Endothelial cell of umbilical vein (primary cell): ENCODE results near the gene FAM168A.

Experiments used
- EZH2 ChIP-seq: IDR thresholded peaks from 2 replicates; pipeline ENCODE4 v1.6.1; 2012; ENCODE audit warnings: borderline replicate concordance, low read depth, mild to moderate bottlenecking, moderate library complexity, low read length, inconsistent platforms; ENCODE audit not compliant: severe bottlenecking
- MAX ChIP-seq: IDR thresholded peaks from 2 replicates; pipeline ENCODE4 v1.6.1; 2011; ENCODE audit not compliant: insufficient read depth, insufficient read length
- MYC ChIP-seq: IDR thresholded peaks from one replicate; pipeline ENCODE4 v1.6.1; 2011; ENCODE audit warnings: mild to moderate bottlenecking, low read depth, low read length
- POLR2A ChIP-seq: IDR thresholded peaks from 2 replicates; pipeline ENCODE4 v1.6.1; 2012; ENCODE audit warnings: low read depth, mild to moderate bottlenecking, control low read depth, low read length
- TF ChIP-seq, protein P1 (sequence below), 2 donors: IDR thresholded peaks; 1 replicate in 1 of 2; 2 replicates in 1 of 2; pipeline ENCODE4 v1.5.1; 2011; ENCODE audit warnings: low read length in 2 of 2, mild to moderate bottlenecking in 2 of 2, moderate library complexity in 2 of 2, control low read depth in 1 of 2, inconsistent platforms in 1 of 2, low read depth in 1 of 2; ENCODE audit not compliant: insufficient read depth in 1 of 2; ENCODE audit errors: extremely low read depth in 1 of 2

GRCh38 chr11:73597336-73597955 lies 466 bp downstream of the FAM168A start:
- TF ChIP-seq MAX: no peak
- TF ChIP-seq, protein P1, sequence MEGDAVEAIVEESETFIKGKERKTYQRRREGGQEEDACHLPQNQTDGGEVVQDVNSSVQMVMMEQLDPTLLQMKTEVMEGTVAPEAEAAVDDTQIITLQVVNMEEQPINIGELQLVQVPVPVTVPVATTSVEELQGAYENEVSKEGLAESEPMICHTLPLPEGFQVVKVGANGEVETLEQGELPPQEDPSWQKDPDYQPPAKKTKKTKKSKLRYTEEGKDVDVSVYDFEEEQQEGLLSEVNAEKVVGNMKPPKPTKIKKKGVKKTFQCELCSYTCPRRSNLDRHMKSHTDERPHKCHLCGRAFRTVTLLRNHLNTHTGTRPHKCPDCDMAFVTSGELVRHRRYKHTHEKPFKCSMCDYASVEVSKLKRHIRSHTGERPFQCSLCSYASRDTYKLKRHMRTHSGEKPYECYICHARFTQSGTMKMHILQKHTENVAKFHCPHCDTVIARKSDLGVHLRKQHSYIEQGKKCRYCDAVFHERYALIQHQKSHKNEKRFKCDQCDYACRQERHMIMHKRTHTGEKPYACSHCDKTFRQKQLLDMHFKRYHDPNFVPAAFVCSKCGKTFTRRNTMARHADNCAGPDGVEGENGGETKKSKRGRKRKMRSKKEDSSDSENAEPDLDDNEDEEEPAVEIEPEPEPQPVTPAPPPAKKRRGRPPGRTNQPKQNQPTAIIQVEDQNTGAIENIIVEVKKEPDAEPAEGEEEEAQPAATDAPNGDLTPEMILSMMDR (IDR thresholded peaks at IDR 0.05; ENCODE audit: extremely low read depth in 1 of 2, insufficient read depth in 1 of 2, low read depth in 1 of 2, low read length in 2 of 2): no peak
- TF ChIP-seq POLR2A: no peak
- TF ChIP-seq MYC: no peak
- no peak for TF ChIP-seq EZH2
